ENCODE measurements around the gene SLC35E1. TPM values are rescaled to one million over a fixed set of nuclear protein-coding genes. Genes with fewer than 3 reads are reported as not detected.

The SLC35E1 gene
- total RNA-seq, 3 donors from 2014 or later, result 33.0 to 44.9 (median 39.2) TPM

DNA sequence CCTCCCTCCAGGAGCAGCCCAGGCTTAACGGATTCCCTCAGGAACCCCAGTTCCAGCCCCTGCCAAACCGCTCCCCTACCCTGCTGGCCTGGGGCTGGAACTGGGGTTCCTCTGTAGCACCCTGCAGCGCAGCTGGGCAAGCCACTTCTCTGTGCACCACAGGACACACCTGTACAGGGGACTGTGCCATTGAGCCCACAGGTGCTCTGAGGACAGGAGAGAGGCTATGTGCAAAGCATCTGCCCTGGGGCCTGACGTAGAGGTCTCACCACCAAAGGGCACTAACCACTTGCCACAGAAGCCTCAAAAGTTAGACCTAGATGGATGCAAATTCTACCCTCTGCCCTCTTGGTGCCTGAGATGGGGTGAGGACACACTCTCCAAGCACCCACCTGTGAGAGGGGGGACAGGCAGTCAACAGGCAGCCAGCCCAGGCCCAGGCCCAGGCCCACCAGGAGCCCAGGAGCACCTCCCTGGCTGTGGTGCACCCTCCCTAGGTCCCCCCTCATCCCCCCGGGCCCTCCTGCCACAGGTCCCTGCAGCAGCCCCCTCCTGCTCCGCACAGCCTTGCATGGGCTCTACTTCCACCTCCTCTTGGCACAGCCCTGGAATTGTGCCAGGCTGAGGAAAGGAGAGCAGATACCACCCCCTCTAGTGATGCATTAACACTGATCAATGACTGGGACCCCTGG, 27.6 kb upstream of the SLC35E1 start:
- H3K4me1 ChIP-seq, result no peaks in the 10 kb centered on the region
- intact Hi-C loops (cut with DNase I; ENCODE audit: low total_unique reads), result no loop called here
- TF ChIP-seq POLR2AphosphoS5 (IDR thresholded peaks at IDR 0.05), result no peak
- TF ChIP-seq, protein P1, sequence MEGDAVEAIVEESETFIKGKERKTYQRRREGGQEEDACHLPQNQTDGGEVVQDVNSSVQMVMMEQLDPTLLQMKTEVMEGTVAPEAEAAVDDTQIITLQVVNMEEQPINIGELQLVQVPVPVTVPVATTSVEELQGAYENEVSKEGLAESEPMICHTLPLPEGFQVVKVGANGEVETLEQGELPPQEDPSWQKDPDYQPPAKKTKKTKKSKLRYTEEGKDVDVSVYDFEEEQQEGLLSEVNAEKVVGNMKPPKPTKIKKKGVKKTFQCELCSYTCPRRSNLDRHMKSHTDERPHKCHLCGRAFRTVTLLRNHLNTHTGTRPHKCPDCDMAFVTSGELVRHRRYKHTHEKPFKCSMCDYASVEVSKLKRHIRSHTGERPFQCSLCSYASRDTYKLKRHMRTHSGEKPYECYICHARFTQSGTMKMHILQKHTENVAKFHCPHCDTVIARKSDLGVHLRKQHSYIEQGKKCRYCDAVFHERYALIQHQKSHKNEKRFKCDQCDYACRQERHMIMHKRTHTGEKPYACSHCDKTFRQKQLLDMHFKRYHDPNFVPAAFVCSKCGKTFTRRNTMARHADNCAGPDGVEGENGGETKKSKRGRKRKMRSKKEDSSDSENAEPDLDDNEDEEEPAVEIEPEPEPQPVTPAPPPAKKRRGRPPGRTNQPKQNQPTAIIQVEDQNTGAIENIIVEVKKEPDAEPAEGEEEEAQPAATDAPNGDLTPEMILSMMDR (IDR thresholded peaks at IDR 0.05), result no peak
- TF ChIP-seq POLR2A (IDR thresholded peaks at IDR 0.05), result no peak
- DNase-seq (ENCODE audit: low spot score in 2 of 2), result no peak
- H3K27ac ChIP-seq, result no peak overlapping the region
- no peaks in the 10 kb centered on the region for H3K27me3 ChIP-seq
- no peaks in the 10 kb centered on the region for H3K36me3 ChIP-seq
- H3K4me3 ChIP-seq, result no peak overlapping the region
- no peaks in the 10 kb centered on the region for H3K9me3 ChIP-seq

DNA sequence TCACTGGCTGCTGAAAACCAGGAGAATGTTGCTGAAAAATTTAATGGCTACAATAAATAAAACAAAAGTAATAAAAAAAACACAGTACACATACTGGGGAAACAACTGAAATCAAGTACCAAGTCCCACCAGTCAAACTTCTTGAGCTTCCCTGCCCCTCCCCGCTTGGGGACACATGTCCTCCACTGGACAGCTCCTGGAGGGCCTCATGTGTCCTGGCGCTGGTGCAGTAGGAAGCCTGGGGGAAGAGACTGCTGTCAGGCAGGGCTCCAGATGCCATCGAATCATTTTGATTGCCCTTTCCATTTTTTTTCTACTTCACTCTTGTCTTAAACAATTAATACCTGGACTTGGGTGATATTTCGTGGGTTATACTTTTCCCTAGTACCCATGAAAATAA, 26.6 kb upstream of the SLC35E1 start:
- no peak overlapping the region for H3K4me3 ChIP-seq
- no peak overlapping the region for H3K27ac ChIP-seq
- TF ChIP-seq, protein P1 (IDR thresholded peaks at IDR 0.05), result no peak
- TF ChIP-seq POLR2A (IDR thresholded peaks at IDR 0.05), result no peak
- no peak for TF ChIP-seq POLR2AphosphoS5 (IDR thresholded peaks at IDR 0.05)
- no peaks in the 10 kb centered on the region for H3K9me3 ChIP-seq
- intact Hi-C loops (cut with DNase I; ENCODE audit: low total_unique reads), result no loop called here
- no peaks in the 10 kb centered on the region for H3K27me3 ChIP-seq
- no peaks in the 10 kb centered on the region for H3K4me1 ChIP-seq
- no peaks in the 10 kb centered on the region for H3K36me3 ChIP-seq
- no peak for DNase-seq (ENCODE audit: low spot score in 2 of 2)

DNA sequence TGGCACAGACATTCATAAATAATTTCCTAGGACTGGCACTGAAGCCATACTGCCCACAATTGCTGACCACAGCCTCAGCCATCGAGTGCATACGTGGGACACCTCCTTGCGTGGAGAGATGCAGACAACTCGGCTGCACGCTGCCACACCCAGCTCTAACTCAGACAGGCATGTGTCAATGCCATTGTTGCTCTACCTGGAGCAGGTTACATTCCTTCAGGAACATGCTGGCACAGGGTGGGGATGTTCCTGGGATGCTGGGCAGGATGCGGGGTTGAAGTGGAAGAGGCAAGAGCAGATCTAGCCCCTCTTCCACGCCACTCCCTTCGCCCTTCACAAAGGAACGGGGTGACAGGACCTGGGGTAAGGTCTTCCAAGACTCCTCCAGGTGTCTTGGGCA, 24.2 kb upstream of the SLC35E1 start:
- Histone ChIP-seq H3K36me3 (no peaks in the 10 kb centered on the region), H3K27me3 (no peaks in the 10 kb centered on the region), H3K4me1 (no peaks in the 10 kb centered on the region), H3K9me3 (no peaks in the 10 kb centered on the region), H3K27ac (no peak overlapping the region), H3K4me3 (no peak overlapping the region)
- TF ChIP-seq POLR2AphosphoS5 (IDR thresholded peaks at IDR 0.05), result no peak
- TF ChIP-seq, protein P1 (IDR thresholded peaks at IDR 0.05), result no peak
- intact Hi-C loops (cut with DNase I; ENCODE audit: low total_unique reads), result no loop called here
- DNase-seq (ENCODE audit: low spot score in 2 of 2), result no peak

DNA sequence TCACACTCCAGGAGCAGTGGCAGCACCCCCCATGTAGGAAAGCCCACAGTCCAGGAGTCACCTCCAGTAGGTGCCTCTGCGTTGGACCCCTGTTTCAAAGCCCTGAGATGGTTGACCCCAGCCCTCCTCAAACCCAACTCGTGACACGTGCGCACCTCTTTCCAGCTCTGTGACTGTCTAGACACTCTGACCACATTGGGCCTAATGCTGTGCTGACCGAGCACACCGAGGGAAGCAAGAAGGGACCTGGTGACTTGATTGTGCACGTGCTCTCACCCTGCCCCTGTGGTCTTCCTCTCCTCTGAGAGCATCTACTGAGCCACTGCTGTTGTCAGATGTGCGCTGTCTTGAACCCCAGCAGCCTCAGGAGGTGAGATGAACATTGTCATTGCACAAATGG, 22.9 kb upstream of the SLC35E1 start:
- intact Hi-C loops (cut with DNase I; ENCODE audit: low total_unique reads), result no loop called here
- Histone ChIP-seq H3K9me3 (no peaks in the 10 kb centered on the region), H3K27ac (no peak overlapping the region), H3K4me1 (peaks cover 0 to 4% of the 10 kb centered on the region in 2 donors), H3K27me3 (no peaks in the 10 kb centered on the region), H3K4me3 (no peak overlapping the region), H3K36me3 (no peaks in the 10 kb centered on the region)
- TF ChIP-seq POLR2AphosphoS5 (IDR thresholded peaks at IDR 0.05), result no peak
- no peak for TF ChIP-seq POLR2A (IDR thresholded peaks at IDR 0.05)
- TF ChIP-seq, protein P1 (IDR thresholded peaks at IDR 0.05), result no peak
- no peak for DNase-seq (ENCODE audit: low spot score in 2 of 2)

DNA sequence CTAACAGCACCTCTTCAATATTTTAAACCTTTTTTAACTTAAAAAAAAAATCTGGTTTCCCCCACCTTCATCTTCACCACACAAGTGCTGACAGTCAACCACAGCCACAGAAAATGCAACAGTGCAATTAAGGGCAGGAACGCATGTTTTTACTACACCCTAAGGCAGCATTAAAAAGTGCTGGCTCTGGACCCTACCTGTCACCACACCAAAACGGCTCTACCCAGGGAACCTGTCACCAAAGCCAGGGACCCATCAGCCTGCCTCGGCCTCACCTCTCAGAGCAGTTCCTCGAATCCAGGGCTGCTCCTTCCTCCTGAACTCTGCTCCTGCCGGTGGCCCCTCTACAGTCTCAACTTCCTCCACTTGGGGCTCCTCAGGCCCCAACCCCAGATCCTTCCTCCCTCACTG, 22.5 kb upstream of the SLC35E1 start:
- Histone ChIP-seq H3K27me3 (no peaks in the 10 kb centered on the region), H3K9me3 (no peaks in the 10 kb centered on the region), H3K4me1 (peaks cover 0 to 7% of the 10 kb centered on the region in 2 donors), H3K27ac (no peak overlapping the region), H3K36me3 (no peaks in the 10 kb centered on the region), H3K4me3 (no peak overlapping the region)
- TF ChIP-seq POLR2A (IDR thresholded peaks at IDR 0.05) (no peak), POLR2AphosphoS5 (IDR thresholded peaks at IDR 0.05) (no peak)
- TF ChIP-seq, protein P1 (IDR thresholded peaks at IDR 0.05), result no peak
- intact Hi-C loops (cut with DNase I; ENCODE audit: low total_unique reads), result no loop called here
- DNase-seq (ENCODE audit: low spot score in 2 of 2), result no peak

All from breast epithelium (tissue), 4 donors.